ENCODE results near the gene SLC16A13. TPM values are rescaled to one million over a fixed set of nuclear protein-coding genes. Genes with fewer than 3 reads are reported as not detected.

SLC16A13 gene
- total and polyA plus RNA-seq, 2 donors (not counting 1 experiment from before 2014, with no cell fraction given): 7.4 to 21.9 TPM

DNA sequence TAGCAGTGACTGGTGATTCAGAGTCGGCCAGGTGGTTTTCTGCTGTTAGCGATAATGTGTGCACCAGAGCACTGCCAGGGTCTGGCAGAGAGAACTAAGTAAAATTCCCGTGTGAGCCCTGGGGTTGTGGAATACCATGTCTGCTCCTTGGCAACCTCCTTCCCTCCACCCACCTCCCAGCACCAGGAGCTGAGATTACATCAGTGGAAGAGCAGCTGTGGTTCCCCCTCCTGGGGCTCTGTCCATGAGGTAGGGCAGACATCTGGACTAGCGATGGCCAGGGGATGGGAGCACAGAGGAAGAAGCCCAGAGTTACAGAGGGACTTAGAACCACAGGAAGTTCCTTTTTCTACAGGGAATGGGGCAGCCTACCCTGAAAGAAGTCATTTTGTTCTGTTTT, 28.4 kb downstream of the SLC16A13 start:
- peaks cover 31% of the 10 kb centered on the region for H3K27me3 Mint-ChIP-seq
- no peak overlapping the region for H3K4me2 ChIP-seq (replicated peaks; ENCODE audit: low read depth, low read length, poor library complexity, severe bottlenecking)
- TF ChIP-seq EZH2 (IDR thresholded peaks at IDR 0.05; ENCODE audit: borderline replicate concordance, insufficient read depth, low read depth, low read length, poor library complexity, severe bottlenecking): no peak
- TF ChIP-seq CTCF (IDR thresholded peaks at IDR 0.05): no peak
- no peaks in the 10 kb centered on the region for H3K4me1 ChIP-seq (ENCODE audit: control insufficient read depth in 2 of 2, insufficient read depth in 2 of 2, low read length in 2 of 2)
- H3K9ac ChIP-seq (ENCODE audit: low read length): no peak overlapping the region
- no peaks in the 10 kb centered on the region for H3K4me1 Mint-ChIP-seq
- peaks cover 14% of the 10 kb centered on the region for H3K9me3 Mint-ChIP-seq (ENCODE audit: insufficient read depth)
- WGBS (ENCODE audit: insufficient coverage): 96% methylated on average over 3 of the region's 4 CpGs
- H3K9me3 ChIP-seq (ENCODE audit: control extremely low read depth in 1 of 3, control insufficient read depth in 2 of 3, insufficient read depth in 1 of 3, low read length in 2 of 3): peaks cover 0 to 19% (median 15%) of the 10 kb centered on the region in 3 donors
- H3K36me3 ChIP-seq (replicated peaks in 1 of 2; ENCODE audit: control extremely low read depth in 1 of 2, control insufficient read depth in 1 of 2, extremely low read depth in 1 of 2, insufficient read depth in 2 of 2, low read length in 1 of 2): no peaks in the 10 kb centered on the region
- ATAC-seq (ENCODE audit: low read depth) (no peak), DNase-seq (no peak)
- ChIA-PET POLR2A (interaction anchor here (0.9 kb wide), 1 partner anchor 68 kb away, joined by 5 read pairs; no protein-coding TSS in a partner anchor), CTCF (interaction anchor here (2.0 kb wide), 1 partner anchor 12 kb away, joined by 7 read pairs; no protein-coding TSS in a partner anchor)
- no peak overlapping the region for H3K27ac Mint-ChIP-seq
- no peak overlapping the region for H3K4me3 ChIP-seq (ENCODE audit: control extremely low read depth in 1 of 5, extremely low read depth in 1 of 5, insufficient read depth in 1 of 5, low read depth in 2 of 5, low read length in 4 of 5)
- H3K4me3 Mint-ChIP-seq: no peak overlapping the region
- no peak overlapping the region for H3K27ac ChIP-seq (ENCODE audit: low read length in 2 of 2)
- peaks cover 0 to 8% (median 3%) of the 10 kb centered on the region in 4 experiments for H3K27me3 ChIP-seq (replicated peaks in 1 of 4; ENCODE audit: control extremely low read depth in 1 of 4, control insufficient read depth in 3 of 4, insufficient read depth in 4 of 4, low read length in 3 of 4)
- intact Hi-C loops (cut with micrococcal nuclease): no loop called here
- no peaks in the 10 kb centered on the region for H4K20me1 ChIP-seq (ENCODE audit: control insufficient read depth, insufficient read depth, low read length, poor library complexity, severe bottlenecking)
- no peaks in the 10 kb centered on the region for H3K79me2 ChIP-seq (ENCODE audit: control insufficient read depth, insufficient read depth, low read length)
- no peak overlapping the region for H2AFZ ChIP-seq (ENCODE audit: insufficient read depth, low read depth, low read length, poor library complexity, severe bottlenecking)

DNA sequence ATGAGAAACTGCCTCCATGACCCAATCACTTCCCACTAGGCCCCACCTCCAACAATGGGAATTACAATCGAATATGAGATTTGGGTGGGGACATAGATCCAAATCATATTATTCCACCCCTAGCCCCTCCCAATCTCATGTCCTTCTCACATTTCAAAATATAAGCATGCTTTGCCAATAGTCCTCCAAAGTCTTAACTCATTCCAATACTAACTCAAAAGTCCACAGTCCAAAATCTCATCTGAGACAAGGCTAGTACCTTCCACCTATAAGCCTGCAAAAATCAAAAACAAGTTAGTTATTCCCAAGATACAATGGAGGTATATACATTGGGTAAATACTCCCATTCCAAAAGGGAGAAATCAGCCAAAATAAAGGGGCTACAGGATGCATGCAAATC, 31.4 kb downstream of the SLC16A13 start:
- peaks cover 6% of the 10 kb centered on the region for H3K4me1 Mint-ChIP-seq

More for the DNA sequence above, 31.4 kb downstream of the SLC16A13 start:
- Histone ChIP-seq H3K9ac (ENCODE audit: low read length) (no peak overlapping the region), H3K27me3 (replicated peaks in 1 of 4; ENCODE audit: control extremely low read depth in 1 of 4, control insufficient read depth in 3 of 4, insufficient read depth in 4 of 4, low read length in 3 of 4) (peaks cover 0 to 3% (median 0%) of the 10 kb centered on the region in 4 experiments), H3K36me3 (replicated peaks in 1 of 2; ENCODE audit: control extremely low read depth in 1 of 2, control insufficient read depth in 1 of 2, extremely low read depth in 1 of 2, insufficient read depth in 2 of 2, low read length in 1 of 2) (no peaks in the 10 kb centered on the region), H3K4me2 (replicated peaks; ENCODE audit: low read depth, low read length, poor library complexity, severe bottlenecking) (no peak overlapping the region), H3K9me3 (ENCODE audit: control extremely low read depth in 1 of 3, control insufficient read depth in 2 of 3, insufficient read depth in 1 of 3, low read length in 2 of 3) (peaks cover 0 to 19% (median 15%) of the 10 kb centered on the region in 3 donors), H3K4me3 (ENCODE audit: control extremely low read depth in 1 of 5, extremely low read depth in 1 of 5, insufficient read depth in 1 of 5, low read depth in 2 of 5, low read length in 4 of 5) (no peak overlapping the region), H2AFZ (ENCODE audit: insufficient read depth, low read depth, low read length, poor library complexity, severe bottlenecking) (no peak overlapping the region), H4K20me1 (ENCODE audit: control insufficient read depth, insufficient read depth, low read length, poor library complexity, severe bottlenecking) (no peaks in the 10 kb centered on the region), H3K27ac (ENCODE audit: low read length in 2 of 2) (no peak overlapping the region), H3K79me2 (ENCODE audit: control insufficient read depth, insufficient read depth, low read length) (no peaks in the 10 kb centered on the region), H3K4me1 (ENCODE audit: control insufficient read depth in 2 of 2, insufficient read depth in 2 of 2, low read length in 2 of 2) (peaks cover 8% of the 10 kb centered on the region in 2 donors)
- Mint-ChIP-seq H3K4me3 (no peak overlapping the region), H3K27ac (no peak overlapping the region), H3K27me3 (peaks cover 25% of the 10 kb centered on the region), H3K9me3 (ENCODE audit: insufficient read depth) (peaks cover 14% of the 10 kb centered on the region)
- intact Hi-C loops (cut with micrococcal nuclease): no loop called here
- WGBS (ENCODE audit: insufficient coverage): 88% methylated on average over 1 of the region's 1 CpG
- ChIA-PET CTCF (no interaction called here), POLR2A (interaction anchor here (0.6 kb wide), 1 partner anchor 20 kb away, joined by 9 read pairs; no protein-coding TSS in a partner anchor)
- DNase-seq: no peak
- ATAC-seq (ENCODE audit: low read depth): no peak
- TF ChIP-seq CTCF (IDR thresholded peaks at IDR 0.05): no peak
- no peak for TF ChIP-seq EZH2 (IDR thresholded peaks at IDR 0.05; ENCODE audit: borderline replicate concordance, insufficient read depth, low read depth, low read length, poor library complexity, severe bottlenecking)

Data from B cell (primary cell).